Thymus (tissue), 11 donors: Measurements from ENCODE around the gene ADGRE1. TPM values are rescaled to one million over a fixed set of nuclear protein-coding genes. Genes with fewer than 3 reads are reported as not detected.

Experiments used
- DNase-seq, 9 donors: peaks; one replicate each; pipeline ENCODE4 v3.0.0-alpha.2; 2013; ENCODE audit warnings: low spot score in 9 of 9, low read depth in 6 of 9, missing footprints in 1 of 9
- H3K27ac ChIP-seq, 2 donors: one replicate each; pipeline ENCODE4 v1.5.1; 2013; ENCODE audit warnings: control low read depth in 1 of 2, low read depth in 1 of 2, low read length in 1 of 2, mild to moderate bottlenecking in 1 of 2, moderate library complexity in 1 of 2
- H3K27me3 ChIP-seq, 2 donors: one replicate each; pipeline ENCODE4 v1.5.1; 2013; ENCODE audit warnings: low read length in 1 of 2; ENCODE audit not compliant: control insufficient read depth in 2 of 2, insufficient read depth in 1 of 2
- H3K36me3 ChIP-seq, 2 donors: one replicate each; pipeline ENCODE4 v1.5.1; 2013; ENCODE audit warnings: low read length in 1 of 2, mild to moderate bottlenecking in 1 of 2, moderate library complexity in 1 of 2; ENCODE audit not compliant: control insufficient read depth in 2 of 2, insufficient read depth in 2 of 2
- H3K4me1 ChIP-seq, 2 donors: one replicate each; pipeline ENCODE4 v1.5.1; 2013; ENCODE audit warnings: low read length in 2 of 2; ENCODE audit not compliant: control insufficient read depth in 2 of 2, insufficient read depth in 2 of 2
- H3K4me3 ChIP-seq, 2 donors: one replicate each; pipeline ENCODE4 v1.5.1; 2013; ENCODE audit warnings: low read length in 2 of 2, control low read depth in 1 of 2, mild to moderate bottlenecking in 1 of 2
- H3K9me3 ChIP-seq, 2 donors: one replicate each; pipeline ENCODE4 v1.5.1; 2013; ENCODE audit warnings: low read length in 1 of 2, mild to moderate bottlenecking in 1 of 2; ENCODE audit not compliant: control insufficient read depth in 2 of 2, insufficient read depth in 1 of 2
- WGBS: extraction: QIAGEN DNeasy Blood & Tissue Kit; methylation state at CpG from one replicate; pipeline ENCODE4 v1.1.7; 2013; 5-methylcytosine and 5-hydroxymethylcytosine counted together
- polyA plus RNA-seq: library from polyadenylated mRNA; stranded (reverse); fragments of 200-250 nt; gene quantifications from one replicate; pipeline ENCODE4 v1.2.3, GENCODE V29; 2013
- total RNA-seq: library from RNA; stranded (reverse); fragments of 120-200 nt; gene quantifications from one replicate; pipeline ENCODE4 v1.2.4, GENCODE V29; 2013
- donor health status: healthy.

Gene ADGRE1
- total and polyA plus RNA-seq, 2 donors = 1.8 to 3.9 TPM

DNA sequence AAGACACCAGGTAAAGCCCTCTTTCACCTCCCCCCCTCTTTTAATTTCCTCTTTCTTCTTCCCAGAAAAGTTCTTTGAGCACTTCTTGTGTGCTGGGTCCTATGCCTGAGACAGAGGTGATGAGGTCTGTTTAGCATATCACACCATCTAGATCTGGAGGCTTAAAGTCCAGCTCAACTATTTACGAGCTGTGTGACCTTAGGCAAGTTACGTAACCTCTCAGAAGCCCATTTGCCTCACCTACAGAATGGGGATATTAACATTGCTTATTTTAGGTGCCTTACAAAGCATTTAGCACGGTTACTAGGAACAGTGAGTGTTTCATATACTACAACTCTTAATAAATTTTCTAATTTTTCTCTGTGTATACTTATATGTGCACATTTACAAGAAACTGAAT, 47.7 kb downstream of the ADGRE1 start:
- H3K9me3 ChIP-seq = no peaks in the 10 kb centered on the region
- H3K4me1 ChIP-seq = no peaks in the 10 kb centered on the region
- H3K27ac ChIP-seq = no peak overlapping the region
- no peak overlapping the region for H3K4me3 ChIP-seq
- DNase-seq = no peak
- H3K36me3 ChIP-seq = no peaks in the 10 kb centered on the region
- H3K27me3 ChIP-seq = no peaks in the 10 kb centered on the region
- WGBS = 77% methylated on average over 3 of the region's 3 CpGs

DNA sequence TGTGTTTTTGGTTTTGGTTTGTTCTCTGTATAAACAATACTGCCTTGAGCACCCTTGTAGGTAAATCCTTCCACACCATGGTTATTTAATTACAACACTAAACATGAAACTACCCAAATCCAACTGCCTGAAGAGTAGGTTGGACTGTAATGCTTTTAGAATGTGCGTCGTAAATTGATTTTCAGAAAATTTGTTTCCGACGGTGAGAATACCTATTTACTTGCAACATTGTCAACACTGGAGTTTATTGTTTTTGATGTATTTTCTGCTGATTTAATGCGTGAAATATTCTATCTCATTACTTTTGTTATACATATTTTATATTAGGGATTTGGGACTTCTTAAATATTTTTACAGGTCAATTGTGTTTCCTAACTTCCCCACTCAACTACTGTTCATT, 48.2 kb downstream of the ADGRE1 start:
- Histone ChIP-seq H3K27me3 (no peaks in the 10 kb centered on the region), H3K27ac (no peak overlapping the region), H3K4me3 (no peak overlapping the region), H3K9me3 (no peaks in the 10 kb centered on the region), H3K4me1 (no peaks in the 10 kb centered on the region), H3K36me3 (no peaks in the 10 kb centered on the region)
- WGBS = 70% methylated on average over 5 of the region's 5 CpGs
- no peak for DNase-seq

DNA sequence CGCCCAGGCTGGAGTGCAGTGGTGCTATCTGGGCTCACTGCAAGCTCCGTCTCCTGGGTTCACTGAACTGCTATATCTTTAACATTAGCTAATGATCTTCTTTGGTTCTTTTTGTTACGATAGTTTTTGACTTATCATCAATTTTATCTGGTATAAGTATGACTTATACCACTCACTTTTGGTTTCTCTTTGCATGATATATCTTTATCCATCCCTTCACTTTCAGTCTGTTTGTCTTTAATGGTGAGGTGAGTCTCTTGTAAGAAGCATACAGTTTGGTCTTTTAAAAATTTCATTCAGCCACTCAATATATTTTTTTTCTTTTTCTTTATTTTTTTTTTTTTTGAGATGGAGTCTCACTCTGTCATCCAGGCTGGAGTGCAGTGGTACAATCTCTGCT, 58.4 kb downstream of the ADGRE1 start:
- no peak for DNase-seq
- no peak overlapping the region for H3K4me3 ChIP-seq
- no peaks in the 10 kb centered on the region for H3K4me1 ChIP-seq
- H3K27me3 ChIP-seq = peaks cover 0 to 3% of the 10 kb centered on the region in 2 donors
- no peaks in the 10 kb centered on the region for H3K36me3 ChIP-seq
- WGBS = 61% methylated on average over 3 of the region's 3 CpGs
- no peaks in the 10 kb centered on the region for H3K9me3 ChIP-seq
- H3K27ac ChIP-seq = no peak overlapping the region

DNA sequence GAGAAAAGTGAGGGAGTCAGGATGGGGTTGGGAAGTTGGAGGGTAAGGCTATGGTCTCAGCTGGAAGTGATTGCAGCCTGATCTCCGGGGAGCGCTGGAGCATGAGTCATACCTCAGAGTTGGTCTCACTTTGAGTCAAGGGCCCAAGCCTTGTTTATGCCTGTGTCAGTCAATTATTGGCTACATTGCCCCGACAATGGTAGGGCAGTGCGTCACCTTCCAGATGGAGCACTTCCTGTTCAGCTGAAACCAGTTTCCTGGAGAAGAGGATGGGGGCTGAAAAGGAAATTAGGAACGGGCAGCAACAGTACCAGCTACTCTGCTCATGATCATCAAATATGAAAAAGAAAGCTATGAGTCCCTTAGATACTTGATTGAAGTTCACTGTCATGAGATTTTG, 60.4 kb downstream of the ADGRE1 start:
- Histone ChIP-seq H3K9me3 (no peaks in the 10 kb centered on the region), H3K4me3 (no peak overlapping the region), H3K36me3 (no peaks in the 10 kb centered on the region), H3K27me3 (peaks cover 0 to 3% of the 10 kb centered on the region in 2 donors), H3K4me1 (no peaks in the 10 kb centered on the region), H3K27ac (no peak overlapping the region)
- no peak for DNase-seq
- 33% methylated on average over 5 of the region's 5 CpGs for WGBS

DNA sequence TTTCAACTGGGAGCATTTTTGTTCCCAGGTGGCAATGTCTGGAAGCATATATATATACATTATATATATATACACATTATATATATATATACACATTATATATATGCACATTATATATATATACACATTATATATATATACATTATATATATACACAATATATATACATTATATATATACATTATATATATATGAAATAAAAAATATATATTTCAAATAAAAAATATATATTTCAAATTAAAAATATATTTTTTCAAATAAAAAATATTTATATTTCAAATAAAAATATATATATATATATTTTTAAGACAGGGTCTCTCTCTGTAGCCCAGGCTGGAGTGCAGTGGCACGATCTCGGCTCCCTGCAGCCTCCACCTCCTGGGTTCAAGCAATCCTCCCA, 61.5 kb downstream of the ADGRE1 start:
- Histone ChIP-seq H3K27ac (no peak overlapping the region), H3K4me3 (no peak overlapping the region), H3K36me3 (no peaks in the 10 kb centered on the region), H3K4me1 (no peaks in the 10 kb centered on the region), H3K27me3 (peaks cover 0 to 3% of the 10 kb centered on the region in 2 donors), H3K9me3 (no peaks in the 10 kb centered on the region)
- DNase-seq = no peak
- 96% methylated on average over 2 of the region's 2 CpGs for WGBS

DNA sequence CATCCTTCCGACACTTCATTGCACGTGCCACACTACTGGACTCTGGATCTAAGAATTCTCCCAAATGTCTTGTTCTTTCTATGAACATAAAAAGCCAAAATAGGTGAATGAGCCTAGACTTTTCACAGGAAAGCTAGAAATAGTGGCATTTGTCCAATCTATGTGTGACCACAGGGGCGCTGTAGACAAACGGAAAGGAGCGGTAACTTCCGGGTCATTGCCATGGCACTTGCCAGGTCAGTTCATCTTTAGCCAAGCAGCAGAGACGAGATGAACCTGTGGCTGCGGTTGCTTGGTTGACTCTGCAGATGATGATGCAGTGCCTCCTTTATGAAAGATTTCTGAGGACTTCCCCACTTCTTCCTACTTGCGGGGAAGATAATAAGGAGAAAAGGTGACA, 65.6 kb downstream of the ADGRE1 start:
- no peak overlapping the region for H3K4me3 ChIP-seq
- no peak overlapping the region for H3K27ac ChIP-seq
- H3K27me3 ChIP-seq = no peaks in the 10 kb centered on the region
- 85% methylated on average over 9 of the region's 9 CpGs for WGBS
- no peaks in the 10 kb centered on the region for H3K4me1 ChIP-seq
- no peak for DNase-seq
- no peaks in the 10 kb centered on the region for H3K36me3 ChIP-seq
- H3K9me3 ChIP-seq = no peaks in the 10 kb centered on the region

DNA sequence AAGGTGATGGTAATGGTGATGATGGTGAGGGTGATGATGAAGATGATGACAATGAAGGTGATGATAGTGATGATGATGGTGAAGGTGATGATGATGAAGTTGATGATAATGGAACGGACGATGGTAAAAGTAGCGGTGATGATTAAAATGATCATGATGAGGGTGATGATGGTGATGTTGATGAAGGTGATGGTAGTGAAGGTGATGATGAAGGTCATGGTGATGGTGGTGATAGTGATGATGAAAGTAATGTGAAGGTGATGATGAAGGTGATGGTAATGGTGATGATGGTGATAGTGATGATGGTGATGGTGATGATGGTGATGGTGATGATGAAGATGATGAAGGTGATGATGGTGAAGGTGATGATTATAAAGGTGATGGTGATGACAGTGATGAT, 67.7 kb downstream of the ADGRE1 start:
- 98% methylated on average over 3 of the region's 3 CpGs for WGBS
- no peak for DNase-seq
- H3K4me3 ChIP-seq = no peak overlapping the region

DNA sequence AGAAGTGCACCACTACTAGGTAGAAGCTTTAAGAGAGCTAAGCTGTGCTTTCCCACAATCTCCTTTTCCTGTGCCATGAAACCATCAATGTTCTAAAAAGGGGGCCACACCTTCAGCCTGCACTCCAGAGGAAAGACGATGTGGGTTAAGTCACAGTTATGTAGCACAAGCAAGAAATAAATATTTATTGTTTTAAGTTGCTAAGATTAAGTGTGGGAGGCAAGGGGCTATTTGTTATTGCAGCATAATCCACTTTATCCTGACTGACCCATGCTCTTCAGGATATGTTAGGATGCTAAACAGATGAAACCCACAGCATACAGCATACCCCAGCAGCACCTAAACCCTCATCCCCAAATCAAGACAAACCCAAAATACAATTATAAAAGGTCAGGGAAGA, 69.2 kb downstream of the ADGRE1 start:
- Histone ChIP-seq H3K27me3 (no peaks in the 10 kb centered on the region), H3K36me3 (no peaks in the 10 kb centered on the region), H3K4me3 (no peak overlapping the region), H3K9me3 (no peaks in the 10 kb centered on the region), H3K27ac (no peak overlapping the region), H3K4me1 (no peaks in the 10 kb centered on the region)
- no peak for DNase-seq
- WGBS = 90% methylated on average over 1 of the region's 1 CpG

More for the DNA sequence above, 67.7 kb downstream of the ADGRE1 start:
- no peak overlapping the region for H3K27ac ChIP-seq
- H3K27me3 ChIP-seq = no peaks in the 10 kb centered on the region
- H3K36me3 ChIP-seq = no peaks in the 10 kb centered on the region
- no peaks in the 10 kb centered on the region for H3K9me3 ChIP-seq
- no peaks in the 10 kb centered on the region for H3K4me1 ChIP-seq

DNA sequence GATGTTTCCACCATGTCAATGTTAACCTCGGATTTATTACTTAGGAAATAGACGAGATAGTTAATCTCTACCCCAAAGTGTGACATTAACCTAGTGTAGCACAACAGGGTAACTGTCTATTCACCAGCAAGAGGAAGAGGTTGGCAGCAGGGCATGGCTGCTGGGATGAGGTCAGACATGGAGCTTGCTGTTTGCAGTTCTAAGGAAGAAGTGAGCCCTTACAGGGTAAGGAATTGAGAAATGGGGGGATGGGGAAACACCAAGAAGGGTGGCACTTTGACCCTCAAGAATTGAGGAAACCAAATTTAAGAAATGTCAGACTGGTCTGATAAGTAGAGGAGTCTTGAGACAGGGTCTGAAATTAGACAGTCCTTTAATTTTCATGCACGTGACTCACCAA, 71.4 kb downstream of the ADGRE1 start:
- H3K27me3 ChIP-seq = no peaks in the 10 kb centered on the region
- WGBS = 88% methylated on average over 3 of the region's 3 CpGs
- H3K9me3 ChIP-seq = no peaks in the 10 kb centered on the region
- no peak overlapping the region for H3K27ac ChIP-seq
- no peak for DNase-seq
- no peak overlapping the region for H3K4me3 ChIP-seq
- no peaks in the 10 kb centered on the region for H3K4me1 ChIP-seq
- no peaks in the 10 kb centered on the region for H3K36me3 ChIP-seq

DNA sequence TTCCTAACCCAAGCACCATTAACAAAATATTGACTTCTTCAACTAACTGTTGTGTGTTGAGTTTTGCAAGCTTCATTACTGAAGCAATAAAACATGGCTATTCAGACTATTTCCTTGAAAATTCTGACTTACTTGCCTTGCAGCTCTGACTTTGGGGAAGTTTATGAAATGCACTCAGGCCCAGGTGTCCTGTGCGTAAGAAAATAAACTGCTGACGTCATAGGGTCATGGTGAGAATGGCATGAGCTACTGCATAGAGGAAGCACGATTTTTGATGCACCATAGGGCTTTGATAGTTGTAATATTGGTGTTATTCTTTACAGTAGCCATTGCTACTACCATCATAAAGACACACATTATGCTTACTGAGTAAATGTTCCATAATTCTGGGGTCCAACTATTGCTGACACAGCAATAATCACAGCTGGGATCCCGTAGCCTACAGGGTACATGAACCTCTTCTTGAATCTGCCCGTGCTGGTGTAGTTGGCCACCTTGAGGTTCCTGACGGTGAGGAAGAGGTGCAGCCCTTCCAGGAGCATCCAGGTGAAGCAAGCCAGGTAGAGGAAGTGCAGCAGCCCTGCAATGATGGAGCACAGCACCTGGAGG, 76.0 kb downstream of the ADGRE1 start:
- DNase-seq = no peak
- H3K4me1 ChIP-seq = no peaks in the 10 kb centered on the region
- no peaks in the 10 kb centered on the region for H3K36me3 ChIP-seq
- H3K27me3 ChIP-seq = no peaks in the 10 kb centered on the region
- no peaks in the 10 kb centered on the region for H3K9me3 ChIP-seq
- no peak overlapping the region for H3K4me3 ChIP-seq
- WGBS = 80% methylated on average over 6 of the region's 6 CpGs
- no peak overlapping the region for H3K27ac ChIP-seq
